NCI-H446 (cell line): Measurements from ENCODE around the gene SPATA6L.
A peak's percentile ranks its signal among the peaks of the same experiment; 100 is the strongest.
"Not testable (repeated sequence)": the region's sequence is repeated elsewhere in the genome, so short reads cannot be mapped to it uniquely, and the experiment has no call there.

ENCODE experiments used
- DNase-seq, 2 experiments: peaks; one replicate each; lab custom pipeline; 2025; lab: John Stamatoyannopoulos, UW

The SPATA6L gene

GRCh38 chr9:4630836-4631235 lies 35.4 kb downstream of the SPATA6L start:
- DNase-seq = no peak

- DNase-seq = no peak
Observed at GRCh38 chr9:4622016-4622415, 44.3 kb downstream of the SPATA6L start.

- no peak for DNase-seq
Observed at GRCh38 chr9:4620881-4621555, 45.3 kb downstream of the SPATA6L start.

- no peak for DNase-seq
Observed at GRCh38 chr9:4620057-4620765, 46.1 kb downstream of the SPATA6L start.

- no peak for DNase-seq
Observed at GRCh38 chr9:4618700-4619099, 47.6 kb downstream of the SPATA6L start.

GRCh38 chr9:4617752-4618151 lies 48.5 kb downstream of the SPATA6L start:
- no peak for DNase-seq

- no peak for DNase-seq
Observed at GRCh38 chr9:4615778-4616177, 50.5 kb downstream of the SPATA6L start.

- DNase-seq = no peak
Observed at GRCh38 chr9:4615251-4615650, 51.0 kb downstream of the SPATA6L start.

- no peak for DNase-seq
Observed at GRCh38 chr9:4614627-4615026, 51.7 kb downstream of the SPATA6L start.

GRCh38 chr9:4606033-4606432 lies 60.2 kb downstream of the SPATA6L start:
- not testable (repeated sequence) for DNase-seq

- DNase-seq = peak; percentile 84 to 86
Observed at GRCh38 chr9:4604678-4605095, 61.6 kb downstream of the SPATA6L start.

- DNase-seq = no peak
Observed at GRCh38 chr9:4603830-4604229, 62.5 kb downstream of the SPATA6L start.

- DNase-seq = no peak
Observed at GRCh38 chr9:4600368-4600767, 65.9 kb downstream of the SPATA6L start.

GRCh38 chr9:4596165-4596922 lies 69.9 kb downstream of the SPATA6L start:
- DNase-seq = no peak

- no peak for DNase-seq
Observed at GRCh38 chr9:4594994-4595393, 71.3 kb downstream of the SPATA6L start.

GRCh38 chr9:4594545-4594944 lies 71.7 kb downstream of the SPATA6L start:
- no peak for DNase-seq

GRCh38 chr9:4592886-4593285 lies 73.4 kb downstream of the SPATA6L start:
- no peak for DNase-seq

GRCh38 chr9:4592295-4592694 lies 74.0 kb downstream of the SPATA6L start:
- no peak for DNase-seq

GRCh38 chr9:4591123-4591500 lies 75.2 kb downstream of the SPATA6L start:
- DNase-seq = no peak

- DNase-seq = no peak
Observed at GRCh38 chr9:4590430-4591122, 75.7 kb downstream of the SPATA6L start.

GRCh38 chr9:4588721-4589120 lies 77.6 kb downstream of the SPATA6L start:
- no peak for DNase-seq

GRCh38 chr9:4585135-4585534 lies 81.1 kb downstream of the SPATA6L start:
- DNase-seq = no peak
